GM12878 (cell line): ENCODE data around the gene FNIP1. TPM values are rescaled to one million over a fixed set of nuclear protein-coding genes. Genes with fewer than 3 reads are reported as not detected.

Experiments
- ATF7 ChIP-seq: fragments of 450-650 bp; IDR thresholded peaks from 2 replicates; pipeline ENCODE4 v1.6.1; 2016; ENCODE audit warnings: low read depth, mild to moderate bottlenecking
- BCL11A ChIP-seq: IDR thresholded peaks from 2 replicates; pipeline ENCODE4 v1.6.1; 2011; ENCODE audit warnings: low read depth, low read length
- DPF2 ChIP-seq: fragments of 450-650 bp; IDR thresholded peaks from 2 replicates; pipeline ENCODE4 v1.6.1; 2017; ENCODE audit warnings: mild to moderate bottlenecking
- EP300 ChIP-seq, 2 experiments: fragments of 150-350 bp in 1 of 2; IDR thresholded peaks; 2 replicates each; pipeline ENCODE4 v1.6.1; 2011 to 2012; ENCODE audit warnings: low read depth in 2 of 2, low read length in 2 of 2, borderline replicate concordance in 1 of 2, improper control_type of control experiment in 1 of 2, inconsistent platforms in 1 of 2; ENCODE audit not compliant: control insufficient read depth in 1 of 2
- EZH2 ChIP-seq: IDR thresholded peaks from 2 replicates; pipeline ENCODE4 v1.6.1; 2012; ENCODE audit warnings: low read depth, mild to moderate bottlenecking, control low read depth, inconsistent platforms, low read length, borderline replicate concordance; ENCODE audit not compliant: control insufficient read depth
- FOXM1 ChIP-seq: IDR thresholded peaks from 2 replicates; pipeline ENCODE4 v1.6.1; 2012; ENCODE audit warnings: low read depth, mild to moderate bottlenecking, inconsistent platforms, low read length, moderate library complexity
- HDGF ChIP-seq: fragments of 450-650 bp; IDR thresholded peaks from 2 replicates; pipeline ENCODE4 v1.6.1; 2016; ENCODE audit warnings: antibody characterized with exemption
- KDM1A ChIP-seq: fragments of 200-600 bp; sonication (generic); IDR thresholded peaks from 2 replicates; pipeline ENCODE4 v1.6.1; 2016; ENCODE audit warnings: borderline replicate concordance
- MTA2 ChIP-seq: fragments of 450-650 bp; IDR thresholded peaks from 2 replicates; pipeline ENCODE4 v1.6.1; 2016; ENCODE audit warnings: low read depth, mild to moderate bottlenecking, moderate library complexity
- MTA3 ChIP-seq: IDR thresholded peaks from 2 replicates; pipeline ENCODE4 v1.6.1; 2012; ENCODE audit warnings: low read length, inconsistent platforms, borderline replicate concordance
- RAD51 ChIP-seq: fragments of 450-650 bp; IDR thresholded peaks from 2 replicates; pipeline ENCODE4 v1.6.1; 2016; ENCODE audit warnings: moderate library complexity, mild to moderate bottlenecking, inconsistent platforms
- SIN3A ChIP-seq: IDR thresholded peaks from 2 replicates; pipeline ENCODE4 v1.6.1; 2012; ENCODE audit warnings: low read depth, low read length, improper control_type of control experiment
- SMAD5 ChIP-seq: IDR thresholded peaks from 2 replicates; pipeline ENCODE4 v1.6.1; 2016; ENCODE audit warnings: antibody characterized with exemption, low read depth
- SP1 ChIP-seq: IDR thresholded peaks from one replicate; pipeline ENCODE4 v1.6.1; 2011; ENCODE audit warnings: low read depth, low read length
- SREBF1 ChIP-seq: IDR thresholded peaks from 2 replicates; pipeline ENCODE4 v1.6.1; 2012; ENCODE audit warnings: mild to moderate bottlenecking, low read length
- STAT3 ChIP-seq: IDR thresholded peaks from 2 replicates; pipeline ENCODE4 v1.6.1; 2011; ENCODE audit warnings: low read depth, low read length, improper control_type of control experiment
- TBL1XR1 ChIP-seq: IDR thresholded peaks from 2 replicates; pipeline ENCODE4 v1.6.1; 2012; ENCODE audit warnings: low read depth, low read length, improper control_type of control experiment
- TCF3 ChIP-seq: IDR thresholded peaks from 2 replicates; pipeline ENCODE4 v1.6.1; 2012; ENCODE audit warnings: low read depth, mild to moderate bottlenecking, low read length, borderline replicate concordance; ENCODE audit not compliant: insufficient read depth
- ZNF207 ChIP-seq: fragments of 450-650 bp; IDR thresholded peaks from 2 replicates; pipeline ENCODE4 v1.6.1; 2014; ENCODE audit warnings: antibody characterized with exemption, mild to moderate bottlenecking, borderline replicate concordance
- ZZZ3 ChIP-seq: IDR thresholded peaks from 2 replicates; pipeline ENCODE4 v1.6.1; 2011; ENCODE audit warnings: low read depth; ENCODE audit not compliant: control insufficient read depth, insufficient read length
- polyA plus RNA-seq, 11 experiments: library from polyadenylated mRNA; depleted of rRNA in 4 of 11; unstranded in 6 of 11; stranded (reverse) in 5 of 11; fragments of >200 nt; fragmentation: Nextera tagmentation in 4 of 11; fragmentation: Illumina TruSeq in 1 of 11; extraction: Ambion mirVana in 4 of 11; extraction: Trizol in 1 of 11; gene quantifications; 1 replicate in 1 of 11; 2 replicates in 10 of 11; pipeline versions ENCODE4 v1.2.1 to v1.2.3, GENCODE V29; 2011 to 2016; ENCODE audit warnings: inconsistent platforms in 2 of 11, missing spikeins in 2 of 11, low read depth in 1 of 11
- total RNA-seq, 4 experiments: library from RNA; depleted of rRNA in 3 of 4; stranded (reverse); fragments of >200 nt in 3 of 4; fragmentation: Illumina TruSeq in 1 of 4; extraction: Trizol in 1 of 4; gene quantifications; 2 replicates each; pipeline versions ENCODE4 v1.2.1 to v1.2.3, GENCODE V29; 2013 to 2021
- TF ChIP-seq, protein P1 (sequence below): IDR thresholded peaks from 2 replicates; pipeline ENCODE4 v1.6.1; 2012; ENCODE audit warnings: low read depth, low read length, improper control_type of control experiment
- TF ChIP-seq, protein P2 (sequence below): fragments of 450-650 bp; formaldehyde crosslinking; IDR thresholded peaks from 2 replicates; pipeline ENCODE4 v1.4.0; 2020; ENCODE audit warnings: mild to moderate bottlenecking, moderate library complexity
- TF ChIP-seq, protein P3 (sequence below), 3 experiments: IDR thresholded peaks in 2 of 3; conservative IDR thresholded peaks in 1 of 3; 2 replicates each; pipeline ENCODE4 v1.5.1; 2011; ENCODE audit warnings: low read depth in 3 of 3, low read length in 3 of 3, mild to moderate bottlenecking in 3 of 3, control low read depth in 2 of 3, moderate library complexity in 2 of 3, inconsistent platforms in 1 of 3, mixed read lengths in 1 of 3; ENCODE audit not compliant: control insufficient read depth in 2 of 3, insufficient read depth in 1 of 3; ENCODE audit errors: extremely low read depth in 1 of 3
- TF ChIP-seq, protein P4 (sequence below): fragments of 450-650 bp; IDR thresholded peaks from 2 replicates; pipeline ENCODE4 v1.6.1; 2016; ENCODE audit warnings: mild to moderate bottlenecking

FNIP1 gene
- total and polyA plus RNA-seq, 10 of the 15 experiments (the other 5 are each of a cell fraction or from before 2014, with no cell fraction given): 4.3 to 18.0 (median 14.0) TPM

DNA sequence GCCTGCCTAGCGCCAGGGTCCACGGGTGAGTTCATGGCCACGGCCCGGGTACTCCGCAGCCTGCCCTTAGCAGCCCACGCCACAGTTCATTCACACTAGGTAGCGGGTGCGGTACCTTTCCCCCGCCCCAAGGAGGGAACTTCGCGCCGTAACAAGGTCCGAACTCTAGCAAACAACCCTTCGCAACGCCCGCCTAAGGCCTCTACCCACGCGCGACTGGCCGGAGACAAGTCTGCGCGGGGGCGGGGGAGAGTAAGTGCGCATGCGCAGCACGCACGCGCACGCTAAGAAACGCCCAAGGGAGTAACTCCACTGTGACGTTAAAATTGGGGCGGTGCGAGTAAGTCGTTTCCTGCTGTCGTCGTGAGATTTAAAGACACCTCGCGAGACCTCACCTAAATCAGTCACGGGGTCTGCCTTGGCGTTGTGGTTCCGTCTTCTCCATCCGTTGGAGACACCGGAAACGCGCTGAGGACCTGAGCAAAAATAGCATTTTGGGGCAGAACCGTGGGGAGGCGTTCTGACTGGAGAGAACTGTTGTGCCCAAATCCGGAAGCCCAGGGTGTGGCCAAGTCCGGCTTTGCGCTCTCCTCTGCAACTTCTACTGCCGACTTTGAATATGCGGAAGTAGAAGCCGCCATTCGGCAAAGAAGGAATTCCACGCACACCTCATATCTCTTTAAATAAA is 161.7 kb downstream of the FNIP1 start, which contains the start of gene RAPGEF6 (continued):
- TF ChIP-seq, protein P1, sequence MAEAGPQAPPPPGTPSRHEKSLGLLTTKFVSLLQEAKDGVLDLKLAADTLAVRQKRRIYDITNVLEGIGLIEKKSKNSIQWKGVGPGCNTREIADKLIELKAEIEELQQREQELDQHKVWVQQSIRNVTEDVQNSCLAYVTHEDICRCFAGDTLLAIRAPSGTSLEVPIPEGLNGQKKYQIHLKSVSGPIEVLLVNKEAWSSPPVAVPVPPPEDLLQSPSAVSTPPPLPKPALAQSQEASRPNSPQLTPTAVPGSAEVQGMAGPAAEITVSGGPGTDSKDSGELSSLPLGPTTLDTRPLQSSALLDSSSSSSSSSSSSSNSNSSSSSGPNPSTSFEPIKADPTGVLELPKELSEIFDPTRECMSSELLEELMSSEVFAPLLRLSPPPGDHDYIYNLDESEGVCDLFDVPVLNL: peak; percentile 79
- TF ChIP-seq SREBF1 (no peak), STAT3 (no peak), EZH2 (no peak), ZNF207 (0 out of 2 replicates have a peak, but pooled peaks have one; percentile 13), EP300 (IDR thresholded peaks at IDR 0.05; ENCODE audit: borderline replicate concordance in 1 of 2, control insufficient read depth in 1 of 2, low read depth in 2 of 2, low read length in 2 of 2) (peak; percentile 49 to 80; a peak in 2 of 4 replicates), MTA2 (no peak; the same call in 1 of the 2 replicates), HDGF (peak; percentile 47; the same call in 1 of the 2 replicates), SMAD5 (peak; percentile 56; the same call in 1 of the 2 replicates), BCL11A (no peak), SP1 (peak; percentile 26), FOXM1 (peak; percentile 46), DPF2 (peak; percentile 57), KDM1A (no peak), TCF3 (no peak), SIN3A (peak; percentile 78), ZZZ3 (no peak), ATF7 (peak; percentile 76), TBL1XR1 (peak; percentile 72; the same call in 1 of the 2 replicates), MTA3 (no peak), RAD51 (peak; percentile 93)
- TF ChIP-seq, protein P2, sequence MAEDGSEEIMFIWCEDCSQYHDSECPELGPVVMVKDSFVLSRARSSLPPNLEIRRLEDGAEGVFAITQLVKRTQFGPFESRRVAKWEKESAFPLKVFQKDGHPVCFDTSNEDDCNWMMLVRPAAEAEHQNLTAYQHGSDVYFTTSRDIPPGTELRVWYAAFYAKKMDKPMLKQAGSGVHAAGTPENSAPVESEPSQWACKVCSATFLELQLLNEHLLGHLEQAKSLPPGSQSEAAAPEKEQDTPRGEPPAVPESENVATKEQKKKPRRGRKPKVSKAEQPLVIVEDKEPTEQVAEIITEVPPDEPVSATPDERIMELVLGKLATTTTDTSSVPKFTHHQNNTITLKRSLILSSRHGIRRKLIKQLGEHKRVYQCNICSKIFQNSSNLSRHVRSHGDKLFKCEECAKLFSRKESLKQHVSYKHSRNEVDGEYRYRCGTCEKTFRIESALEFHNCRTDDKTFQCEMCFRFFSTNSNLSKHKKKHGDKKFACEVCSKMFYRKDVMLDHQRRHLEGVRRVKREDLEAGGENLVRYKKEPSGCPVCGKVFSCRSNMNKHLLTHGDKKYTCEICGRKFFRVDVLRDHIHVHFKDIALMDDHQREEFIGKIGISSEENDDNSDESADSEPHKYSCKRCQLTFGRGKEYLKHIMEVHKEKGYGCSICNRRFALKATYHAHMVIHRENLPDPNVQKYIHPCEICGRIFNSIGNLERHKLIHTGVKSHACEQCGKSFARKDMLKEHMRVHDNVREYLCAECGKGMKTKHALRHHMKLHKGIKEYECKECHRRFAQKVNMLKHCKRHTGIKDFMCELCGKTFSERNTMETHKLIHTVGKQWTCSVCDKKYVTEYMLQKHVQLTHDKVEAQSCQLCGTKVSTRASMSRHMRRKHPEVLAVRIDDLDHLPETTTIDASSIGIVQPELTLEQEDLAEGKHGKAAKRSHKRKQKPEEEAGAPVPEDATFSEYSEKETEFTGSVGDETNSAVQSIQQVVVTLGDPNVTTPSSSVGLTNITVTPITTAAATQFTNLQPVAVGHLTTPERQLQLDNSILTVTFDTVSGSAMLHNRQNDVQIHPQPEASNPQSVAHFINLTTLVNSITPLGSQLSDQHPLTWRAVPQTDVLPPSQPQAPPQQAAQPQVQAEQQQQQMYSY (CRISPR knock-in tag): no peak
- TF ChIP-seq, protein P3, sequence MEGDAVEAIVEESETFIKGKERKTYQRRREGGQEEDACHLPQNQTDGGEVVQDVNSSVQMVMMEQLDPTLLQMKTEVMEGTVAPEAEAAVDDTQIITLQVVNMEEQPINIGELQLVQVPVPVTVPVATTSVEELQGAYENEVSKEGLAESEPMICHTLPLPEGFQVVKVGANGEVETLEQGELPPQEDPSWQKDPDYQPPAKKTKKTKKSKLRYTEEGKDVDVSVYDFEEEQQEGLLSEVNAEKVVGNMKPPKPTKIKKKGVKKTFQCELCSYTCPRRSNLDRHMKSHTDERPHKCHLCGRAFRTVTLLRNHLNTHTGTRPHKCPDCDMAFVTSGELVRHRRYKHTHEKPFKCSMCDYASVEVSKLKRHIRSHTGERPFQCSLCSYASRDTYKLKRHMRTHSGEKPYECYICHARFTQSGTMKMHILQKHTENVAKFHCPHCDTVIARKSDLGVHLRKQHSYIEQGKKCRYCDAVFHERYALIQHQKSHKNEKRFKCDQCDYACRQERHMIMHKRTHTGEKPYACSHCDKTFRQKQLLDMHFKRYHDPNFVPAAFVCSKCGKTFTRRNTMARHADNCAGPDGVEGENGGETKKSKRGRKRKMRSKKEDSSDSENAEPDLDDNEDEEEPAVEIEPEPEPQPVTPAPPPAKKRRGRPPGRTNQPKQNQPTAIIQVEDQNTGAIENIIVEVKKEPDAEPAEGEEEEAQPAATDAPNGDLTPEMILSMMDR (IDR thresholded peaks at IDR 0.05 in 2 of 3, conservative IDR thresholded peaks at IDR 0.05 in 1 of 3; ENCODE audit: control insufficient read depth in 2 of 3, extremely low read depth in 1 of 3, insufficient read depth in 1 of 3, low read depth in 3 of 3, low read length in 3 of 3): peak in 1 of 3 experiments; percentile 17; a peak in 1 of 6 replicates
- TF ChIP-seq, protein P4, sequence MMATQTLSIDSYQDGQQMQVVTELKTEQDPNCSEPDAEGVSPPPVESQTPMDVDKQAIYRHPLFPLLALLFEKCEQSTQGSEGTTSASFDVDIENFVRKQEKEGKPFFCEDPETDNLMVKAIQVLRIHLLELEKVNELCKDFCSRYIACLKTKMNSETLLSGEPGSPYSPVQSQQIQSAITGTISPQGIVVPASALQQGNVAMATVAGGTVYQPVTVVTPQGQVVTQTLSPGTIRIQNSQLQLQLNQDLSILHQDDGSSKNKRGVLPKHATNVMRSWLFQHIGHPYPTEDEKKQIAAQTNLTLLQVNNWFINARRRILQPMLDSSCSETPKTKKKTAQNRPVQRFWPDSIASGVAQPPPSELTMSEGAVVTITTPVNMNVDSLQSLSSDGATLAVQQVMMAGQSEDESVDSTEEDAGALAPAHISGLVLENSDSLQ: peak; percentile 51; the same call in 1 of the 2 replicates
